ENCODE measurements around the gene ANKRD2.
"Not testable (repeated sequence)": the region's sequence is repeated elsewhere in the genome, so short reads cannot be mapped to it uniquely, and the experiment has no call there.

ANKRD2 gene

DNA sequence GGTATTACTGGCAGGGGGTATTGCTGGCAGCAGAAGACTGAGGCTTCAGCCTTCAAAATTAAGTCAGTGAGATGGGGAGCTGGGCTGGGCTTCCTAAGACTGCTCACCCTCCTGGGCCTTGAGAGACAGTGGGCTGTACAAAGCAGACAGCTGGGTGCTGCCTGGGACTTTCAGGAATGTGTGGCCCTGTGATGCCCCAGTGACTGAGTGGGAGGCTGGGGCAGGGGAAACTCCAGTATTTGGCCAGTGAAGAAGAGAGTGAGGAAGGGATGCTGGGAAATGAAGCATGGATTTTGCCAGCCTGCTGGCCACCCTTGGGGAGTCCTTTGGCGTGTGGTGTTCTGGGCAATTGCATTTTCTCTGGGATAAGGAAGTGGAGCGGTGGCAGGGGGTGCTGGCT lies 442 bp downstream of the ANKRD2 start:
- DNase-seq (ENCODE audit: low spot score) = peak; percentile 34

DNA sequence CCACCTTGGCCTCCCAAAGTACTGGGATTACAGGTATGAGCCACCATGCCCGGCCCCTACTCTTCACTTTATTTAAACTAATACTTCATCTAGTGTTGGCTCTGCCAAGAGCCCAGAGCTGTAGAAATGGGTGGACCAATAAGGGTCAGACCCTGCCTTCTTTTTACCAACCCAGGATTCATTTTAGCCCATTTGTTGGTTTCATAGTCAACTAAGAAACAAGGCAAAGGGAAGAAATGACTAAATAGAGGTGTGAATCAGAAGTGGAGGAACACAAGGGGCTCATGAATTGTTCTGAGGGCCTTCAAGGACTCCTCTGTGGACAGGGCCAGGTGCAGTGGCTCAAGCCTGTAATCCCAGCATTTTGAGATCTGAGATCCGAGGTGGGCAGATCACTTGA lies 1.1 kb downstream of the ANKRD2 start:
- DNase-seq (ENCODE audit: low spot score) = no peak

- DNase-seq (ENCODE audit: low spot score) = peak; percentile 85
These were observed 2.0 kb downstream of the ANKRD2 start for GRCh38 chr10:97574374-97575126.

GRCh38 chr10:97575127-97575668 lies 2.6 kb downstream of the ANKRD2 start:
- DNase-seq (ENCODE audit: low spot score) = no peak

DNA sequence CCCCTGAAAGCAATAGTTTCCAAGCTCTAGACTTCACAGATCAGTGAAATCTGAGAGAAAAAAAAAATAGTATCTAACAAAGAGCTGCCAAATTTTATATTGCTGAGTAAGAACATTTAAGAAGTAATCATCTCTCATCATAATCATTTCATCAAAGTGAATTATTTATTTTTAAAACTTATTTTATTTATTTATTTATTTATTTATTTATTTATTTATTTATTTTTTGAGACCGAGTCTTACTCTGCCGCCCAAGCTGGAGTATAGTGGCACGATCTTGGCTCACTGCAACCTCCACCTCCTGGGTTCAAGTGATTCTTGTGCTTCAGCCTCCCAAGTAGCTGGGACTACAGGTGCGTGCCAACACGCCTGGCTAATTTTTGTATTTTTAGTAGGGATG lies 3.9 kb downstream of the ANKRD2 start:
- not testable (repeated sequence) for DNase-seq (ENCODE audit: low spot score)

GRCh38 chr10:97577701-97578100 lies 5.1 kb downstream of the ANKRD2 start:
- no peak for DNase-seq (ENCODE audit: low spot score)

DNA sequence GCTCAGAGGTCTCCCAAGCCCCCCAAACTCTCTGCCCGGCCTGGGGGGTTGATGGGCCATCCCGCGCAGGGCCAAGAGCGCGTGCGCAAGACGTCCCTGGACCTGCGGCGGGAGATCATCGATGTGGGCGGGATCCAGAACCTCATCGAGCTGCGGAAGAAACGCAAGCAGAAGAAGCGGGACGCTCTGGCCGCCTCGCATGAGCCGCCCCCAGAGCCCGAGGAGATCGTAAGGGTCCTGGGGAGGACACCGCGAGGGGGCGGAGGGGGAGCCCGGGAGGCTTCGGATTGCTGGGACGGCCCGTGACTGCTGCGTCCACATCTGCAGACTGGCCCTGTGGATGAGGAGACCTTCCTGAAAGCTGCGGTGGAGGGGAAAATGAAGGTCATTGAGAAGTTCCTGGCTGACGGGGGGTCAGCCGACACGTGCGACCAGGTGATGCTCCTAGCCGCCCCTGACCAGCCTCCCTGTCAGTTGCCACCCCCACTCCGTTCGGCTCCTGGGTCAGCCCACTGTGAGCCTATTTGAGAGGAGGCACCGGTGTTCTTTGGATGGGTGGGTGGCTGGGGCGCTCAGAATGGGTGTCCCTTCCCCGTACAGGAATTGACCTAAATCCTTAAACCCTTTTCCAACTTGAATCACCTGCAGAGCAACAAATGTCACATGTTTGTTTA lies 5.7 kb downstream of the ANKRD2 start:
- DNase-seq (ENCODE audit: low spot score) = no peak

- no peak for DNase-seq (ENCODE audit: low spot score)
These were observed 8.1 kb downstream of the ANKRD2 start for GRCh38 chr10:97580421-97581367.

- DNase-seq (ENCODE audit: low spot score) = no peak
These were observed 9.6 kb downstream of the ANKRD2 start for GRCh38 chr10:97582169-97582568.

- no peak for DNase-seq (ENCODE audit: low spot score)
These were observed 10.9 kb downstream of the ANKRD2 start for GRCh38 chr10:97583476-97583875.

GRCh38 chr10:97584060-97584797 lies 11.7 kb downstream of the ANKRD2 start, which contains the start of gene HOGA1:
Gene HOGA1, plus strand, starts transcription at chr10:97584389. Its CDS starts 315 bp downstream, at chr10:97584704.
- DNase-seq (ENCODE audit: low spot score) = peak; percentile 85

DNA sequence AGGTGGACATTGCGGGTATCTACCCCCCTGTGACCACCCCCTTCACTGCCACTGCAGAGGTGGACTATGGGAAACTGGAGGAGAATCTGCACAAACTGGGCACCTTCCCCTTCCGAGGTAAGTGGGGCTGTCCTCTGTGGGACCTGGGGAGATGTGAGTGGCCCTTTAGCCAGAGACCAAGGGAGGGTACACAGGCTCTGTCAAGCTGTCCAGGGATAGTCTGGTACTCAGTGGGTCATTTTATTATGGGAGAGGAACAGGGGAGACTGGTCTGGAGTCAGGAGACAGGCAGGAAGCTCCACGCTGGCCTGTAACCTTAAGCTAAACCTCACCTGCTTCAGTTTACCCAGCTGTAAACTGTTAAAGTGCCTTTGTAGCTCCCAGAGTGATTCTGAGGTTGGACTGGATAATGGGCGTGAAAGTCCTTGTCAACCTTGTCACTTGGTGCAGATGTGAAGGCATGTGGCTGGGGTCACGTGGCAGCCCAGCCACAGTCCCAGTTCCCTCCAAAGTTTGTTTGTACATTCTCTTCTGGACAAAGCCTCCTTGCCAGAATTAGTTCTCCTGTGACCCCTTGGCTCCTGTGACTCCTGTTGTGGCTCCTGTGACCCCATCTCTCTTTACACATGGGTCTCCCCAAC lies 12.3 kb downstream of the ANKRD2 start:
- peak; percentile 3 for DNase-seq (ENCODE audit: low spot score)

GRCh38 chr10:97585439-97585811 lies 12.8 kb downstream of the ANKRD2 start:
- peak; percentile 2 for DNase-seq (ENCODE audit: low spot score)

DNA sequence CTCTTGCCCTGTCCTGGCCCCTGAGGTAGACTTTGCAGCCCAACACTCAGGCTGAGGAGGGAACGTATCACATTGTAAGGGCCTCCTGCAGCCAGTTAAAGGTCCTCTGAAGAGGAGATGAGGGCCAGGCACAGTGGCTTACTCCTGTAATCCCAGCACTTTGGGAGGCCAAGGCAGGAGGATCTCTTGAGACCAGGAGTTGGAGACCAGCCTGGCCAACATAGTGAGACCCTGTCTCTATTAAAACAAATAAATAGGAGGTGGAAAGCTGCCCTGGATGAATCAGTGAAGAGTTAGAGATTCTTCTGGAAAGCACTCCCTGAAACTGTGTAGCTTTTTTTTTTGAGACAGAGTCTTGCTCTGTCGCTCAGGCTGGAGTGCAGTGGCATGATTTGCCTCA lies 14.6 kb downstream of the ANKRD2 start:
- DNase-seq (ENCODE audit: low spot score) = no peak

DNA sequence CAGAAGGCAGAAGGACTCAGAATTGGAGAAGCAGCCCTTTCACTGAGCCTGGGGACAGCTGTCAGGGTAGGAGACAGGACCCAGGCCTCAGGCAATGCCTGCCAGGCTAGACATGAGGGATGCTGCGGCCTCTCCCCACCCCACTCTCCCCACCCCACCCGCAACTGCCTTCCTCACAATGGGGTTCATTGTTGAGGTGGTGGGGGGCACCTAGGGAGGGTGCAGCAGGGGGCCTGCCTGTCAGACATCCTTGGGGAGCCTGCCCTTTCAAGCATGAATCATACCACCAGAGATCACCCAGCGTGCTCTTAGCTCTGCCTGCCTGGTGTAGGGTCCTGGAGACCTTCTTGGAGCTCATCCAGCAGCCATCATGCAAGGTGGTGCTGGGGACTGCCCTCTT lies 16.9 kb downstream of the ANKRD2 start, which contains the start of gene C10orf62:
C10orf62 (plus strand) TSS at position 243 of the 400 bp plus-strand sequence. CDS start 177 bp downstream, outside the sequence.
- DNase-seq (ENCODE audit: low spot score) = no peak

DNA sequence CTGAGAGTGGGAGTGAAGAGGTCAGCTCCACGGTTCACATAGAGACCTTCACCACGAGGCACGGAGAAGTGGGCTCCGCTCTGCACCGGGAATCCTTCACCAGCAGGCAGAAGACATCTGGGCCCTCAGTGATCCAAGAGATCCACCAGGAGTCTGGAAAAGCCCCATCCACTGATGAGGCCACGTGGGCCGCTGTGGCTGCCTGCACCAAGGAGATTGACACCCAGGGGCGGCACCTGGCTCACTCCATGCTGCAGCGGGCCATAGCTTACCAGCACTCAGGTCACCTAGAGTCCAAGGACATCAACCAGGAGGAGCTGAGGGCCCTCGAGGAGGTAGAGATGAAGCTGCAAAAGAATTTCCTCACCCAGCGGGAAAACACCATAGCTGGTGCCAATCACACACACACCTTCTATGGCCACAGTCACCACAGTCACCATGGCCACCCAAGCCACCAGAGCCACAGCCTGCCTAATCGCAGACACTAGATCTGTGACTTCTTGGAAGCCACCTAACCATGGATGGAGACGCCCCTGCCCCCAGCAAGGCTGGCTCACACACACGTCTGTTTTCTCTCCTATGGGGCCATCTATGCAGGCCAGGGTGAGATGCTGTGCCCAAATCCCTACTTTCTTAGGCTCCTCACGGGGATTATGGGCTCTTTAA lies 17.6 kb downstream of the ANKRD2 start:
- no peak for DNase-seq (ENCODE audit: low spot score)

DNA sequence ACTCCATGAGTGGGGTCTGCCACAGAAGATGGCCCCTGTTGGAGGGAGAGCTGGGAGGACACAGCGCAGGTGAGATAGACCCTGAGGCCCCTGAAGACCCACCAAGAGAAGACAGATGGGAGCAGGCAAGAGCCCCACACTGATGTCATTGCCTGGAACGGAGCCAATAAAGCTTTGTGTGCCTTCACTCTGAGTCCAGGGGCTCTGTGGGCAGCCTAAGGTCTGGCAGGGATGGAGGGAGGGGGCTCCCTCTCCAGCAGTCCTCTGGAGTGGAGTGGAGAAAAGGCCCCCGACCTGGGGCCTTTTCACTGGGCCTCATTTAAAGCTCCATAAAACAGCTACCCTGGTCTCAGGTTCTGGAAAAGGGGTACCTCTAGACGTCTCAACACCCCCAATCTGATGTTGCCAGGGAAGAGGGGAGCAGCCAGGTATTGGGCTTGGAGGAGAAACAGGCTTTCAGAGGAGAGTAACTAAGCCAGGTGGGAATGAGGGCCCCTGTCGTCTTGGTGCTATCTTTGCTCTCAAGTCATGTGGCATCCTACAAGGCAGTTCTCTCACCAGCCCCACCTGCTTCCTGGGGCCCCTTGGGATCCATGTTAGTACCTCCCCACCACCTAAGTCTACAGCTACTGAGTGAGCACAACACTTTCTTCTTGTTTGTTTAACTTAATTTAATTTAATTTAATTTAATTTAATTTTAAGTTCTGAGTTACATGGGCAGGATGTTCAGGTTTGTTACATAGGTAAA lies 18.3 kb downstream of the ANKRD2 start:
- DNase-seq (ENCODE audit: low spot score) = no peak

DNA sequence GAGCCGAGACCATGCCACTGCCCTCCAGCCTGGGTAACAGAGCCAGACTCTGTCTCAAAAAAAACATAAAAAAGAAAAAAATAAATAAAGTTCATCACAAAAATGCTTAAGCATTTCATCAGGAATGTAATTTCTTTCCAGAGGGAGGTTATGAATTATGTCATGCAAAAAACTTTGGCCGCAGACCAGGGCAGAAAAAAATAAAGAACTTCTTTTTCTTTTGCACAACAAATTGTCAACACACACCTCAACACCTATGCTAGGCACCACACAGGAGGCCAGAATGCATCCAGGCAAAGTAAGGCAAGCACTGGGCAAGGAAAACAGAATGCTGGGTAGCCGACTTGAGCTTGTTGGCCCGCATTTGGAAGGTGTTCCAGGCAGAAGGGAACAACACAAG lies 20.8 kb downstream of the ANKRD2 start:
- no peak for DNase-seq (ENCODE audit: low spot score)

Data from AG08396 (cell line).